Measurements from ENCODE around the gene MLXIP.
A peak's percentile ranks its signal among the peaks of the same experiment; 100 is the strongest.

MLXIP gene

DNA sequence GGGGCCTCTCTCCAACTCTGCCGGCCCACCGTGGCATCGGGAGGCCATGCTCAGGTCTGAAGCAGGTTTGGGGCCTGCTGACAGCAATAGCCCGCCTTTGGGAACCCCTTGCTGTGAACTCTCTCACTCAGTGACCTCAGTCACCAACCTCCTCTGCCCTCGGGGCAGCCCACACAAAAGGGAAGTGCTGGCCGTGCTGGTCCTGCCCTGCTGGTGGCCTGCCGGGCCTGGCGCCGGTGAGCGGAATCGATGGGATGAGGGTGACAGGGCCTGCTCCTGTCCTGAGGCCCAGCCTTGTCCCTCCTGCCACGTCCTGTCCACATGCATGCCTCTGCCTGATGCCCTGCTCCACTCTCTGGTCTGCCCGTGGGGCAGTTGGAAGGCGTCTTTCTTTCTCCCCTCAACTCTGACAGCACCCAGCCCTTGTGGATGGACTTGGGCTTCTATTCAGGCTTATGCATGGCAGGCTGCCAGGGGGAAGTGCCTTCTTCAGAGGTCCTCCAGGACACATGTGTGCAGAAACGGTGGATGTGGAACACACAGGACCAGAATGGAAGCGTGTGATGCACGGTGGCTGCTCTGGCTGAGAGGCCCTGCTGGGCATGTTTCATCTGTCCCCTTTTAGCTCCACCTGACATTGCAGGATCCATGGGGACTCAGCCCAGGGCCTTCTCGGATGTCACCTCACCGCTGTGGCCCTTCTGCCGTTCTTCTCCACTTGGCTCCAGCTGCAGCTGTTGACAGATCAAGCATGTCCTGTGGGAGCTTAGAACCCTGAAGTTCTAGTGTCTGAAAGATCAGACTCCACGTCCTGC, 63.6 kb downstream of the MLXIP start:
- DNase-seq (ENCODE audit: extremely low spot score, insufficient read length, low read depth) = no peak
- FAIRE-seq = no peak

DNA sequence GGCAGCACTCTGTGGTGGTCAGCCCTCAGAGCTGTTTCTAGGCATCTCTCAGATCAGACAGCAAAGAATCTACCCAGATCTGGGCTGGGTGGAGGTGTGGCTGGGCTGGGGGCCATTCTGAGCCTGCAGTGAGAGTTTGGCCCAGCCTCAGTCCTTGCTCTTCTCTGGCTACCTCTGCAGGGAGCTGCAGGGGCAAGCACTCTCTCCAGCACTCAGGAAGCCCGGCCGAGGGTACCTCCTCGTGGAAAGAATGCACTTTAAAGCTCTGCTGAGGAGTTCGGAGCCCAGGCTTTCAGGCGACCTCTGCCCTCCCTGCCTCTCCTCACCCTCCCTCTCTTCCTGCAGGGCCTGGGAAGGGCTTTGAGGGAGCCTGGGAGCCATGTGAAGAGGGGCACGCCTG, 64.3 kb downstream of the MLXIP start:
- DNase-seq (ENCODE audit: extremely low spot score, insufficient read length, low read depth) (no peak), FAIRE-seq (no peak)

DNA sequence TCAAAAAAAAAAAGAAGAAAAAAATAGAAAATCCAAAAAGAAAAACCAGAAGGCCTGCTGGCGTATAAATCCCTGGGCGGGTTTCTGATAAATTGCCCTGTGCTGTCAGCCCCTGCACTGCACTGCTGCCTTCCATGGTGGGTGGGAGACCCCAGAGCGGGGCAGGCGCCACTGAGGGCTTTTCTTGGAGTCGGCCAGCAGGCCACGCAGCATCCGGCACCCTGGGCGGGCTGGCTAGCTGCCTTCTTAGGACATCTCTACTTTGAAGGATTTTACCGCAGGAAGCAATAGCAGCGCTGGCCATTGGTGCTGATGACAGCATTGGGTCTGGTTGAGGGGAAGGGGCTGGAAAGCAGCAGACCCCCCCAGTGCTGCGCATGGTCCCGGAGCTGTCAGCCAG, 66.3 kb downstream of the MLXIP start:
- DNase-seq (ENCODE audit: extremely low spot score, insufficient read length, low read depth) (no peak), FAIRE-seq (no peak)

DNA sequence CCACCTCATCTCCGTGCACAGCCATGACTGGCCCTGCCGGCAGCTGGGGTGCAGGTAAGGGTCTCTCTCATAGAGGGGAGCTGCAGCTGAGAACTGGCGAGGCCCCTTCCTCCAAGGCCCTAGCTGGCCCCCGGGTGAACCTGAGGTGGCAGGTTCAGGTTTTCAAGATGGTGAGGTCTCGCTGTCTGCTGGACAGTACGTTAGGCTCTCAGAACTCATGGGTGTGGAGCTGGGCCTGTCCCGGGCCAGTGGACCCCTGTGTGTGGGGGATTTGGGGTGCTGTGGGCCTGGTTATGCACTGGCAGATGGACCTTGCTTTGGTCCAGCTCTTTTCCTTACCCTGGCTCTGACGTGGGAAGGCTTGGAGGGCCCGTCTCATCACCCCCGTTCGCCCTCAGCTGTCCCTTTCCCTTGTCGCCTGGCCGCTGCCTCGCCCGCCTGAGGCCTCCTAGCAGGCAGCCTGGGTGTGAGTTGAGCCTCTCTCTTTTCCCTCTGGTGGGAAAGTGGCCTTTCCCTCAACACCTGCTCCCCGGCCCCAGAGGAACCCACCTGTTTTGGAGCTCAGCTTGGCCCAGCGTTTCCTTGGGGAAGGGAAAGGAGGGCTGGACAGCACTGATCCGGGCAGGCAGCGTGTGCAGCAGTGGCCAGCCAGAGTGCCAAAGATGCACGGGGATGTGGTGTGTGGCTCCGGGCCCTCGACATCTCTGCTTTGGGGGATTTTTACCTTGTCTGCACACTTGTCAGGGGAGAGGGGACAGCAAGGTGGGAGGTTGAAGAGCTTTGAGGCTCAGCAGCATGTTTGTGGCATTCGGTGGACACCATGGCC, 67.2 kb downstream of the MLXIP start:
- DNase-seq (ENCODE audit: extremely low spot score, insufficient read length, low read depth) (no peak), FAIRE-seq (no peak)

DNA sequence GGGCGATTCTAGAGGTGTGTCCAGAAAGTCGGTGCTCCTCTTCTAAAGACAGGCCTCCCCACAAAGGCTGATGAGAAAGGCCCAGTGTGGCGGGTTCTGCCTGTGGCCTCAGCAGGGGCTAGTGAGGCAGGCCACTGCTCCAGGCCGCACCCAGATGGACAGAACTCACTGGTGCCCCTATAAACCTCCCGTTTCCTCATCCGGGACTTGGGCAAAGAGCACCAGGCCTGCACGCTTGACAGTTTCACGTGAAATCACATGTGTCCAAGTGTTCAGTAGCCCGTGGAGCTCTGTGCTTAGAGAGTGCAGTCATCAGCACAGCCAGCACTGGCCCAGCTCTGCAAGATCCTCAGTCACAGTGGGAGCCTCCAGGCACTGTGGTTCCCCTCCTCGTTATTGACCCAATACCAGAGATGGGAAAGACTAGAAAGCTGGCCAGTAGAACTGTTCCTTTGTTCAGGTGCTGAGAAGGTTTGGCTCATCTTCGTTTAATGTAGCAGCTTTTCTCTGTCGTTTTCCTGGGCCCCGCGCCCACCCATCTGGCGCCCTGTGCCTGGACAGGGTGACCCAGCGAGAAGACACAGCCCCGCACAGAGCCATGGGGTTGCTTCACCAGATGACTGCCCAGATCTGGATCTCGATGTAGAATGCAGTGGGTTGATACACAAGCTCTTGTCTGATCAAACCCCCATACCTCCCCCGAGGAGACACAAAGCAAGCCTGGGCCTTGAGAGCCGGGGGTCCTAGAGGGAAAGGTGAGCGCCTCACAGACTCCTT, 69.1 kb downstream of the MLXIP start:
- DNase-seq (ENCODE audit: extremely low spot score, insufficient read length, low read depth) (no peak), FAIRE-seq (no peak)

DNA sequence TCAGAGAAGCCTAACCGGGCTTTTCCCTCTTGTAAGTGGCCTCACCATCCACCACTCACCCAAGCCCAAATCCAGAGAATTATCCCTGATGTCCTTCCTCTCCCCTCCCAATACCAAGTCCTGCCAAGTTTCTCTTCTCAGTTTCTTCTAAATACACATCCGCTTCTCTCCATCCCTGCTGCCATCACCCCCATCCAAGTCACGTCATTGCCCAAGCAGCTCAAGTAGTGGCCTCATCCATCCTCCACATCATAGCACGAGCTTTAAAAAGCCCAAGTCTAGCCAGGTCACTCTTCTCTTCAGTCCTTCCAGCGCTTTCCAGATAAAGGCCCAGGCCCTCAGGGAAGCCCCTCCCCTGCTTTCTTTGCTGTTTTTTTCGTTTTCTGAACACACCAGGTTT, 70.1 kb downstream of the MLXIP start:
- FAIRE-seq (no peak), DNase-seq (ENCODE audit: extremely low spot score, insufficient read length, low read depth) (no peak)

DNA sequence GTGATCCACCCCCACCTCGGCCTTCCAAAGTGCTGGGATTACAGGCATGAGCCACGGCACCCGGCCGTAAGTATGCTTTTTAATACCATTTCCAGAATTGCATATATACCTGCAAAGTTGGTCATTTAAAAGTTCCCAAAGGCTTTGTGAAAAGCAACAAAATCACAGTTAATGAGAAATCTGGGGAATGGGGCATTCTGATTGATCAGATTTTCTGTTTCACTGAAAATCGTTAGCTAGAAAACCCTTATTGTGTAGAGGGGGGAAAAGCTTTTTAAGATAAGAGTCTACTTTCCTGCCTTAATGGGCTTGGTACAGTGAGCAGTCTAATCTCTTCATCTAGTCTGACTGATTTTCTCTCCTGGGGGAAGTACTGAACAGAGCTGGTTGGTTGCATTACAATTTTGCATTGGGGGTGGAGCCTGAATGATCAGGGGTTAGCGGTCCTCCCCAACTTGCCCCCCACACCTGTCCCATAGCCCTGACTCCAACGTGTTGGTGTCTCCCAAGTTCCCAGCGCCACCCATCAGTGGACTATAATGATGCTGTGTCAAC, 71.6 kb downstream of the MLXIP start:
- DNase-seq (ENCODE audit: extremely low spot score, insufficient read length, low read depth) (no peak), FAIRE-seq (no peak)

DNA sequence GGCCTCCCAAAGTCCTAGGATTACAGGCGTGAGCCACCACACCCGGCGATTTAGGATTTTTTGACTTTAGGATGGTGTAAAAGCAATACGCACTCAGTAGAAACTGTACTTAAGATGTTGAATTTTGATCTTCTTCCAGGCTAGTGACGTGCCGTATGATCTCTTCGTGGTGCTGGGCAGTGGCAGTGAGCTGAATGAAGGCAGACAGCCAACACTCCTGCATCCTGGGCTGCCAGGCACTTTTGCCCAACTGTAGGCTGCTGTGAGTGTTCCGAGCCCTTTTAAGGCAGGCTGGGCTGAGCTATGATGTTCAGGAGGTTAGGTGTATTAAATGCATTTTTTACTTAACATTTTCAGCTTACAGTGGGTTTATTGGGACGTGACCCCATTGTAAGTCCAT, 74.2 kb downstream of the MLXIP start:
- no peak for FAIRE-seq
- DNase-seq (ENCODE audit: extremely low spot score, insufficient read length, low read depth) = no peak

DNA sequence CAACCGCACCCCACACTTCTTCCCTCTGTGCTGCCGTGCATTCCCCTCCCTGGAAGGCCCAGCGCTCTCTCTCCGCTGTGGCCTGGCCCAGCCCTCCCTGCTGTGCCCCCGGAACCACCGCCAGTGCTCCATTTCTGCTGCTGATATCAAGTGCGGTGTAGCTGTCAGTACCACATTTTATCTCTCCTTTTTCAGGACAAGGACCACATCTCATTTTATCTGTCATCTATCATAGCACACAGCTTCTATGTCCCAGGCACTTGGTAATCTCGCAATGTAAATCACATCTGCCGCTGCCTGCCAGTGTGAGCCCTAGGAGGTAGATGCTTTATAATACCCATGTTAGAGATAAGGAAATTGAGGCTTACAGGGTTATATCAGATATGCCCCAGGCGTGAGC, 77.1 kb downstream of the MLXIP start:
- DNase-seq (ENCODE audit: extremely low spot score, insufficient read length, low read depth) = no peak

DNA sequence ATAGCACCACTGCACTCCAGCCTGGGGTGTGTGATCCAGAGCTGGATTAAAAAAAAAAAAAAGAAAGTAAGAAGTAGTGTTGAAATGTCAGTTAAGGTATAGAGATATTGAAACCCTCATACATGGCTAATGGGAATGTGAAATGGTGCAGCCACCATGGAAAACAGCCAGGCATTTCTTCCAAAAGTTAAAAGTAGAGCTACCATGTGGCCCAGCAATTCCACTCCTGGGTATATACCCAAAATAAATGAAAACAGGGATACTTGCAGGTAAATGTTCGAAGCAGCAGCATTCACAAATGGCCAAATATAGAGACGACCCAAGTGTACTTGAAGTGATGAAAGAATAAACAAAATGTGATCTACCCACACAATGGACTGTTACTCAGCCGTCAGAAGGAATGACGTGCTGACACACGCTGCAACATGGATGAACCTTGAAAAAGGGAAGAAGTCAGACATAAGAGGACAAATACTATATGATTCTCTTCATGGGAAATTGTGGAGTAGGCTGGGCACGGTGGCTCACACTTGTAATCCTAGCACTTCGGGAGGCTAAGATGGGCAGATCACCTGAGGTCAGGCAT, 80.2 kb downstream of the MLXIP start:
- DNase-seq (ENCODE audit: extremely low spot score, insufficient read length, low read depth) (no peak), FAIRE-seq (no peak)

More for the DNA sequence above, 77.1 kb downstream of the MLXIP start:
- no peak for FAIRE-seq

DNA sequence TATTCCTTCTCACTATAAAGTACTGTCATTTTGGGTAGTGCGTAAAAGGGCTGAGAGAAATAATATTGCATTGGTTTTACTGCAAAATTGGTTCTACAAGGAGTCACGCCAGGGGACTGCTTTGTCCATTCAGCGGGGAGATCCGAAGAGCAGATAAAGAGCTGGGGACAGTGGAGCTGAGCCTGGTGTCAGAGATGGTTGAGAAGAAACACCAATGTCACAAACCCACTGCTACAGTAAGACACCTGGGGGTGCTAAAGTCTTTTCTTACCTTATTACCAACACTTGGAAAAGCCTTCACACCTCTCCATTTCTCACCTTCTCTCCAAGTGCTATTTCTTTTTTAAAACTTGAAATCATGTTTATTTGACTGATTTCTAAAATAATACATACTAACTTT, 81.3 kb downstream of the MLXIP start:
- DNase-seq (ENCODE audit: extremely low spot score, insufficient read length, low read depth) = no peak
- no peak for FAIRE-seq

DNA sequence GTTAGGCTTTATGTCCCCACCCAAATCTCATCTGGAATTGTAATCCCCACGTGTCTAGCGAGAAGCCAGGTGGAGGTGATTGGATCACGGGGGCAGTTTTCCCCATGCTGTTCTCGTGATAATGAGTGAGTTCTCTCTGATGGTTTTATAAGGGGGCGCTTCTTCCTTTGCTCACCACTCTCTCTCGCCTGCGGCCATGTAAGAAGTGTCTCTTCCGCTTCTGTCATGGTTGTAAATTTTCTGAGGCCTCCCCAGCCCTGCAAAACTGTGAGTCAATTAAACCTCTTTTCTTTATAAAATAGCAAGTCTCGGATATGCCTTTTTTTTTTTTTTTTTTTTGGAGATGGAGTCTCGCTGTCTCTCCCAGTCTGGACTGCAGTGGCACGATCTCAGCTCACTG, 82.2 kb downstream of the MLXIP start:
- FAIRE-seq (no peak), DNase-seq (ENCODE audit: extremely low spot score, insufficient read length, low read depth) (no peak)

DNA sequence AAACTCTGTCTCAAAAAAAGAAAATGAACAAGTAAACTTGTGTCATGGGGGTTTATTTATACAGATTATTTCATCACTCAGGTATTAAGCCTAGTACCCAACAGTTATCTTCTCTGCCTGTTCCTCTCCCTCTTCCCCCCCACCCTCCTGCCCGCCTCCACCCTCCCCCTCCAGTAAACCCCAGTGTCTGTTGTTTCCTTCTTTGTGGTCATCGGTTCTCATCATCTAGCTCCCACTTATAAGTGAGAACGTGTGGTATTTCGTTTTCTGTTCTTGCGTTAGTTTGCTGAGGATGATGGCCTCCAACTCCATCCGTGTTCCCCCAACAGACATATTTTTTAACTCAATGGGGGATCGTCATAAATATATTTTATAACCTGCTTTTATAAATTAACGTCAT, 83.1 kb downstream of the MLXIP start:
- no peak for FAIRE-seq
- DNase-seq (ENCODE audit: extremely low spot score, insufficient read length, low read depth) = no peak

DNA sequence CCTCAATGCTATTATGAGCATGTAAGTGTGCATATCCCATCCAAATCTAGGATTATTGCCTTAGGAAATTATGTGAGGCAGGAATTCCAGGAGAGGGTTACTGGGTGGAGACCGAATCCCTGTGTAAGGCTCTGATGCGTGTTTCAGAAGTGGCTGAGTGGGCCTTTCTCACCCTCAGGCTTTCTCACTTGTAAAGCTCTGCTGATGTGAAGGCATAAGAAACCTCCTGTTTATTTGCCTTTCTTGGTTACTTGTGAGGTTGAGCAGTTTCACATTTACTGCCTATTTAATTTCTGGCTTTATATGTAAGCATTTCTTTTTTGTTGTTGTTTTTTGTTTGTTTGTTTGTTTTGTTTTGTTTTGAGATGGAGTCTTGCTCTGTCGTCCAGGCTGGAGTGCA, 84.4 kb downstream of the MLXIP start:
- FAIRE-seq = no peak
- DNase-seq (ENCODE audit: extremely low spot score, insufficient read length, low read depth) = no peak

DNA sequence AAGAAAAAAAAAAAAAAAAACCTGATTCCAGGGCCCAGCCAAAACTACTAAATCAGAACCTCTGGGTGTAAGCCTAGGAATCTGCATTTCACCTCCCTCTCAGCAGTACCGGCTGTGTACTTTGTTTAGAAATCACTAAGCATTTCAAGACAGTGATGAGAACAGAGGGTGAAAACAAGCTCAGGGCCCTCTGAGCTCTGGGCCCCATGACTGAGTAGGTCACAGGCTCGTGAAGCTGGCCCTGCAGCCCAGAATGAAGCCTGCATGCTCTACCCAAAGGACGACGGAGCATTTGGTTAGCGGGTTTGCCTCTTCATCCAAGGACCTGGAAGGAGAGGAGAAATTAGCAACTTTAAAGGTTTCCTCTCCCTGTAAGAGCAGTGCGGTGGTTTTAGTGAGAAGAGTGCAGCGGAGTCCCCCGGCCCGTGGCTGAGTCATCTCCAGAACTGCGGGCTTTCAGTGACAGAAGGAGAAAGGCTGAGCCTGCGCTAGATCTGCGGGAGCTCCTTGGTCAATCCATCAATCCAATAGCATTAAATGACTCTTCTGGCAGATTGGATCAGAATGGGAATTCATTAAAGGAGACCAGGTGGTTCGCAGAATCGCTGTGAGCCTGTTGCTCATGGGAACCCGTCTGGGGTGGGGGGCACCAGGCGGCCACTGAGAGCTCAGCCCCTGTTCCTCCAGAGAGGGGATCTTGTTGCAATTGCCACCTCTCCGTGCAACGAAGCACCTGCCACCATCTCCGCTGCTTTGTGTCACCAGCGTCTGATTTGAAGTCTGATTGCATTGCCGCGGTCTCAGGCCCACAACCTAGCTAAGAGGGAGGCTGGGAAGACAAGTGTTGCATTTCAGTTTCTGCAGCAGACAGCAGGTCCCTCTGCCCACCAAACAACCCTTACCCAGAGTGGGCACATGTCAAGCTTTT, 88.1 kb downstream of the MLXIP start:
- DNase-seq (ENCODE audit: extremely low spot score, insufficient read length, low read depth) (no peak), FAIRE-seq (peak; percentile 36)

DNA sequence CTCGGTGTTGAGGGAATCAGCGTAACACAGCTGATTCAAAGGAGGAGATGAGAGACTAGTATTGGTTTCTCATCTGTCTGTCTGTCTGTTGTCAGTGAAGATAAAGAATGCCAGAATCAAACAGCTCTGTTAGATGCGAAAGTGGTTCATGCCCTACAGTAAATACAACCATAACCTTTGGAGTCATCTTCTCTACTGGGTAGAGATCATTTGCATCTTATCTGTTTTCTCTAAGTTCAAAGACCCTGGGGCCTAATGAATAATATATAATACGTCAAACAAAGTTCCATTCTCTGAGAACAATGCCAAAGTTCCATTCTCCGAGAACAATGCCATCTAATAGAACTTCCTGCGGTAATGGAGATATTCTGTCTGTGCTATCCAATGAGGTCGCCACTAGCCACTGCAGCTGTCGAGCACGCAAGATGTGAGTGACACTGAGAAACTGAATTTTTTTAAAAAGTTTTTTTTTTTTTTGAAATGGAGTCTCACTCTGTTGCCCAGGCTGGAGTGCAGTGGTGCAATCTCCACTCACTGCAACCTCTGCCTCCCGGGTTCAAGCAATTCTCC, 88.9 kb downstream of the MLXIP start:
- DNase-seq (ENCODE audit: extremely low spot score, insufficient read length, low read depth) = no peak
- FAIRE-seq = no peak

DNA sequence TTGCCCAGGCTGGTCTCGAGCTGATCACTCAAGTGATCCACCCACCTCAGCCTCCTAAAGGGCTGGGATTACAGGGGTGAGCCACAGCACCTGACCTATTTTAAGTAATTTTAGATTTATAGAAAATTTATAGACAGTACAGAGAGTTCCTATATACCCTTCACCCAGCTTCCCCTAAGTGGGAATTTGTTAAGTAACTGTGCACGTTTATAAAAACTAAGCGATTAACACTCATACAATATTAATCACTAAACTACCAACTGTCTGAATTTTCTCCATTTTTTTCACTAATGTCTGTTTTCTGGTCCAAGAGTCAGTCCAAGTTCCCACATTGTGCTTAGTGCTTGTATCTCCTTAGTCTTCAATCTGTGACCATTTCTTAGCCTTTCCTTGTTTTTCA, 89.9 kb downstream of the MLXIP start:
- DNase-seq (ENCODE audit: extremely low spot score, insufficient read length, low read depth) (no peak), FAIRE-seq (no peak)

DNA sequence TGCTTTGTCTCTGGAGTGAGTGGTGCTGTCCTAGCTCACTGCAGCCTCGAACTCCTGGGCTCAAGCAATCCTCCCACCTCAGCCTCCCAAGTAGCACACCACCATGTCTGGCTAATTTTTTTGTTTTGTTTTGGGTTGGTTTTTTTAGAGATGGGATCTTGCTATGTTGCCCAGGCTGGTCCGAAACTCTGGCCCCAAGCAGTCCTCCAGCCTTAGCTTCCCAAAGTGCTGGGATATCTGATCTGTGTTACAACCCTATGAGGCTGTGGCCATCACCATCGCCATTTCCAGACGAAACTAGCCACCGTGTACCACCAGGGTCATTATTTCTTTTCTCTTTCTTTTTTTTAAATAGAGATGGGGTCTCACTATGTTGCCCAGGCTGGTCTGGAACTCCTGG, 92.8 kb downstream of the MLXIP start:
- FAIRE-seq (no peak), DNase-seq (ENCODE audit: extremely low spot score, insufficient read length, low read depth) (no peak)
